ENCODE results near the gene ISLR2.

Gene ISLR2

GRCh38 chr15:74176262-74177214, 46.2 kb downstream of the ISLR2 start:
- DNase-seq (ENCODE audit: low read depth): no peak

DNA sequence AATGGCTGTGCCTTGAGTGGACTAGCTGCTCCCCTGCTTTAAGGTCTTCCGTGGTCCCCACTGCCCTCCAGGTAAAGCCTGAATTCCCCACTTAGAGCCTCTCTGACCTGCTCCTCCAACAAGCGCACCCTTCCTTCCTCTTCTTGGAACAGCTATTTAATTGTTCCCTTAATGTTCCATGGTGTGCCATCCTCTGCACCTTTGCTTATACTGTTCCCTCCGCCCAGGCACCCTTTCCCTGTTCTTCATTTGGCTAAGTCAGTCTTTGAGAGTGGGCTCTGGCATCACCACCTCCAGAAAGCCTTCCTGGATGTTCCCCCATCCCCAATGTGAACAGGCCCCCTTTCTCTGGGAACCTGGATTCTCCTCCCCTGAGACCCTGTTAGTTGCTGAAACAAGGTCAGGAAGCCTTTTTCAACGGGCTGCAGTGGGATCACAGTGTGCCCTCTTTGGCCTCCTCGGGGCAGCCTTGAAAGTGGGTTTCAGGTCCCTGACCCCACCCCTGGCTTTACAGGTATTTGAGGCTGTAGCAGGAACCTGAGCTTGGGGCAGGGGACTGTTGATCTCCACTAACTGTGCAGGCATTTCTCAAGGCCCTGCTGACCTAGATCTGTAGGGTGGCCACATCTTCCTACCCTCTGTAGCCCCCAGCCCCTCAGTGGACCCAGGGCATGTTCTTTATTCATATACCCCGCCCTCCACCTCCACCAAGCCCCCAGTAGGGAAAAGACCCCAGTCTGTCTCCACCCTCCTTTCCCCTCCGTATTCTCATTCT, 48.1 kb downstream of the ISLR2 start:
- DNase-seq (ENCODE audit: low read depth): no peak

GRCh38 chr15:74179101-74179841, 48.9 kb downstream of the ISLR2 start:
- peak; percentile 89 for DNase-seq (ENCODE audit: low read depth)

DNA sequence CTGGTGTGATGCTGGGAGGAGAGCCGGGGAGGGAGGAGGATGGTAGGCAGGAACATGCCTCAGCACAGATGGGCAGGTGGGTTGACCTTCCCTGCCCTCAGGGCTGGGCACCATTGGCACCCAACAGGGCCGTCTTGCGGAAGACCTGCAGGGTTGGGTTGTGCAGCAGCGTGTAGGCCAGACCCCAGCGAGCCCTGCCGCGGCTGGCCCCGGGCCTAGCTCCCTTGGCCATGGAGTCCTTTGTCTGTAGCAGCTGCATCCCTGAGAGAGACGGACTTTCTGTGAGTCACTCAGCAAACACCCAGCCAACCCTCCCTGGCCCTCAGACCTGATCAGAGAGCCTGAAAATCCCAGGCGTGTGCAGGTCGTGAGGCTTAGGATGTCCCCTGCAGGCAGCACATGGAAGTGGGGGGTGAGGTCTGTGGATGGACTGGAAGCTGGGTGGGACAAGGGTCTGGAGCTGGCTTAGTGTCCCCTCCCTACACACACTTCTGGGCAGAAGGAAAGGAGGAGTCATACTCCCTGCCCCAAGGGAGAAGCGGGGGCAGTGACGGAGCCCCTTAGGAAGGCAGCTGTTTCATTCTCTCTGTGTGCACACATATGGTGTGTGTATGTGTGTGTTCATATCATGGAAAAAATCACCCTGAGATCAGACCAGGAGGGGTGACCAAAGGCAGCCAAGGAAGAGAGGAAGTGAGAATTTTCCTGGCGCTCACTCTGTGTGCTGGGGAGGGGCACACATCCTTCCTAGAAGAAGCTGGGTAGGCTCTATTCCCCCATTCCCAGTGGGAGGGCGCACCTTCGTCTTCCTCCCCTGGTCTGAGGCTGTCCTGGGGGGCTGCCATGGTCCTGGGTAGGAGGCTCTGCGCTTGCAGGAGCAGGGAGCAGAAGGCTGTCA, 49.8 kb downstream of the ISLR2 start:
- no peak for DNase-seq (ENCODE audit: low read depth)

GRCh38 chr15:74180881-74181602, 50.7 kb downstream of the ISLR2 start:
- no peak for DNase-seq (ENCODE audit: low read depth)

DNA sequence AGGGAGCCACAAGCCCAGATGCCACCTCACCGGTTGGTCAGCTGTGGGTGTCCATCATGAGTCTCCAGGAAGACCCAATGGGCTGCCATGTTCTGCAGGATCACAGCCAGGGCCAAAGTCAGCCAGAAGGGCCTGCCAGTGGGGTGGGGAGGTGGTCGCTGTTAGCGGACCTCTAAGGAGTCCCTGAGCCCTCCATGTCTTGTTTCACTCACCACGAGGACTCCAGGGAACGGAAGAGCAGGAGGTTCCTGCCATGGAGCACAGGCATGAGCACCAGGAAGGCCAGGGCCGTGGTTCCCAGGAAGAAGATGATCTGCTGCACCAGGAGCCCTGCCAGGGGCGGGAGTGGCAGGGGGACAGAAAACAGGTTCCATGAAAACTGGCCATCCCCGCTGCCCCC, 51.7 kb downstream of the ISLR2 start:
- no peak for DNase-seq (ENCODE audit: low read depth)

DNA sequence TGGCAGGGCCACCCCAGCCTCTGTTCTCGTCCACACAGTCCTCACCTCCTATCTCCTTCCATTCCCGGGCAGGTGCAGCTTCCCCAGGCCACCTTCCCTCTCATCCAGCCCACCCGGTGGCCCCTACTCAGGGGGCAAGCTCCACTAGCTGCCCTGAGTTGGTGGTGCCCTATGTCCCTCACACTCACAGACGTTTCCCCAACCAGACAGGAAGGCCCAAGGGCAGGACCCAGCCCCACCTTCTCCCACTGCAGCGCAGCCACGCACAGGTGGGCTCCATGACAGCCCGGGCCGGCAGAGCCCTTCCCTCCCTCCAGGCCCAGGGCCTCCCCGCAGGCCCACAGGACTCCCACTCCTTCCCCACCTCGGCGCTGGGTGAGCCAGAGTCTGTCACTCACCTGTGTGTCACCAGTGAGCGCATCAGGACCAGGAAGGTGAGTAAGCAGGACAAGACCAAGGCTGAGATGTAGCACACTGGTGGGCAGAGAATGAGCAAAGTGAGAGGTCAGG, 54.3 kb downstream of the ISLR2 start:
- no peak for DNase-seq (ENCODE audit: low read depth)

DNA sequence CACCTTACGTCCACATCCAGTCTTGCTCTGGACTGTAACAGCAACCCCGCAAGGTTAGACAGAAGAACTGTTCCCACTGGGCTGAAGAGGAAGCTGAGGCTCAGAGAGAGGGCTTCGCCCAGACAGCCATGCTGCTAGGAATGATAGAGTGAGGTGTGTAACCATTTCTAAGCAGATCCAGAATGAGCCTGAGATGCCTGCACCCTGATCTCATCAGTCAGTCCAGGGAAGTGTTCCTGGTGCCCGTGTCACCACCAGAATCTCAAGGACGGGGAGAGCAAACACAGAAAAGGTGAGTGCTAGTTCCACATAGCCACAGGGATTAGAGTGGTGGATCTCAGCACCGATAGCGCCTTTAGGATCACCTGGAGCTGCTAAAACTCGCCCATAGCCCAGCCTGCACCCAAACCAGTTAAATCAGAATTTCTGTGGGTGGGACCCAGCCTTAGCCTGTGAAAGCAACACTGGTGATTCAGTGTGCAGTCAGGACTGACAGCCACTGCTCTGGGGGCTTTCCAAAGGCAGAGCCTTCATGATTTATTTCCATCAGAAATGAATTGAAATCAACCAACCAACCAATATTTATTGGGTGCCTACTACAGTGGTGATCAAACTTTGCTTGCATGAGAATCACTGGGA, 55.4 kb downstream of the ISLR2 start:
- no peak for DNase-seq (ENCODE audit: low read depth)
